GM12878 (cell line): ENCODE data around the gene KAZN. TPM values are rescaled to one million over a fixed set of nuclear protein-coding genes. Genes with fewer than 3 reads are reported as not detected.

Experiments
- ATAC-seq: fragments of 200-7000 bp; cut with Tn5 transposase; 3 replicates; pipeline ENCODE4 v1.9.1; 2020; ENCODE audit warnings: mild to moderate bottlenecking, moderate library complexity
- BruUV-seq: library from RNA; stranded (reverse); fragments of 400-500 nt; replicated peaks from 2 replicates; lab custom pipeline; 2021; lab: Mats Ljungman, UMichigan
- CTCF ChIA-PET: fragments of 300-600 bp; sonication (Branson Sonifier 250); formaldehyde crosslinking; extraction: SDS; loops from one replicate; lab custom pipeline; 2021; ENCODE audit warnings: inconsistent platforms; lab: Yijun Ruan, JAX
- POLR2A ChIA-PET: fragments of 350-600 bp; formaldehyde crosslinking; extraction: SDS; loops from one replicate; lab custom pipeline; 2021; ENCODE audit warnings: inconsistent platforms; lab: Charles Lee
- RAD21 ChIA-PET: fragments of 300-600 bp; sonication (Branson Sonifier 250); formaldehyde crosslinking; loops from one replicate; lab custom pipeline; 2023; ENCODE audit warnings: antibody characterized with exemption; ENCODE audit not compliant: unreplicated experiment; lab: Charles Lee
- SMC1A ChIA-PET: fragments of 300-600 bp; sonication (Branson Sonifier 250); formaldehyde crosslinking; loops from one replicate; lab custom pipeline; 2023; ENCODE audit not compliant: unreplicated experiment, uncharacterized antibody; lab: Charles Lee
- DNase-seq: peaks from one replicate; pipeline ENCODE4 v3.0.0-alpha.2; 2011; ENCODE audit warnings: low read depth, low spot score
- FAIRE-seq: peaks from 3 replicates; lab custom pipeline; 2011; peaks lifted over from hg19 to GRCh38; lab: Jason Lieb, UNC
- H2AFZ ChIP-seq: 2 replicates; pipeline ENCODE4 v1.6.0; 2011; ENCODE audit warnings: low read depth, low read length, control low read depth; ENCODE audit not compliant: control insufficient read depth
- H3K27ac ChIP-seq: 2 replicates; pipeline ENCODE4 v1.5.1; 2011; ENCODE audit warnings: control low read depth; ENCODE audit not compliant: control insufficient read depth, insufficient read depth
- H3K27me3 ChIP-seq, 2 experiments: replicated peaks in 1 of 2; 2 replicates each; pipeline versions ENCODE4 v1.6.0 to v1.6.1; 2011; ENCODE audit warnings: low read length in 1 of 2; ENCODE audit not compliant: control insufficient read depth in 2 of 2, insufficient read depth in 2 of 2
- H3K36me3 ChIP-seq, 2 experiments: 2 replicates each; pipeline ENCODE4 v1.5.1; 2011; ENCODE audit warnings: low read length in 1 of 2; ENCODE audit not compliant: control insufficient read depth in 2 of 2, insufficient read depth in 2 of 2
- H3K4me1 ChIP-seq: 2 replicates; pipeline ENCODE4 v1.6.1; 2011; ENCODE audit warnings: mild to moderate bottlenecking, low read length, moderate library complexity, mixed read lengths; ENCODE audit not compliant: control insufficient read depth, insufficient read depth
- H3K4me2 ChIP-seq: 2 replicates; pipeline ENCODE4 v1.6.0; 2011; ENCODE audit warnings: control low read depth; ENCODE audit not compliant: control insufficient read depth, insufficient read depth
- H3K4me3 ChIP-seq: fragments of 200-600 bp; sonication (generic); 2 replicates; pipeline ENCODE4 v1.5.1; 2016
- H3K79me2 ChIP-seq: 2 replicates; pipeline ENCODE4 v1.6.0; 2011; ENCODE audit warnings: low read length; ENCODE audit not compliant: control insufficient read depth, insufficient read depth
- H3K9ac ChIP-seq: 2 replicates; pipeline ENCODE4 v1.8.0; 2011; ENCODE audit warnings: low read length, control low read depth, mixed read lengths; ENCODE audit not compliant: control insufficient read depth, insufficient read depth
- H3K9me3 ChIP-seq: replicated peaks from 3 replicates; pipeline ENCODE4 v1.5.1; 2011; ENCODE audit warnings: mild to moderate bottlenecking, low read length; ENCODE audit not compliant: control insufficient read depth, insufficient read depth
- H4K20me1 ChIP-seq: 2 replicates; pipeline ENCODE4 v1.6.0; 2011; ENCODE audit not compliant: control insufficient read depth, insufficient read depth
- CBFB ChIP-seq: IDR thresholded peaks from 2 replicates; pipeline ENCODE4 v1.6.1; 2016; ENCODE audit warnings: antibody characterized with exemption, low read depth
- GABPA ChIP-seq: IDR thresholded peaks from 2 replicates; pipeline ENCODE4 v1.6.1; 2014; ENCODE audit warnings: antibody characterized with exemption, low read depth, mild to moderate bottlenecking, inconsistent platforms
- IRF4 ChIP-seq: IDR thresholded peaks from 2 replicates; pipeline ENCODE4 v1.6.1; 2011; ENCODE audit warnings: low read depth, low read length
- SMARCA5 ChIP-seq: fragments of 450-650 bp; IDR thresholded peaks from 2 replicates; pipeline ENCODE4 v1.6.1; 2017; ENCODE audit warnings: mild to moderate bottlenecking
- SUZ12 ChIP-seq: fragments of 200-600 bp; sonication (generic); IDR thresholded peaks from one replicate; pipeline ENCODE4 v1.6.1; 2018; ENCODE audit warnings: antibody characterized with exemption, mild to moderate bottlenecking; ENCODE audit not compliant: unreplicated experiment
- WGBS: methylation state at CpG from one replicate; pipeline ENCODE4 v1.1.6; 2016; ENCODE audit warnings: low lambda C conversion rate; ENCODE audit not compliant: insufficient replicate concordance, insufficient coverage; ENCODE audit errors: missing lambda C conversion rate; 5-methylcytosine and 5-hydroxymethylcytosine counted together
- in situ Hi-C: fragments of 300-500 bp; cut with MboI; formaldehyde crosslinking; loops from 9 replicates; pipeline ENCODE4 v1.14.3; 2018; ENCODE audit warnings: mixed read lengths
- intact Hi-C: fragments of 100-400 bp; cut with micrococcal nuclease; formaldehyde crosslinking; loops from one replicate; pipeline ENCODE4 v1.14.2; 2022; ENCODE audit not compliant: unreplicated experiment
- polyA plus RNA-seq, 11 experiments: library from polyadenylated mRNA; depleted of rRNA in 4 of 11; unstranded in 6 of 11; stranded (reverse) in 5 of 11; fragments of >200 nt; fragmentation: Nextera tagmentation in 4 of 11; fragmentation: Illumina TruSeq in 1 of 11; extraction: Ambion mirVana in 4 of 11; extraction: Trizol in 1 of 11; gene quantifications; 1 replicate in 1 of 11; 2 replicates in 10 of 11; pipeline versions ENCODE4 v1.2.1 to v1.2.3, GENCODE V29; 2011 to 2016; ENCODE audit warnings: inconsistent platforms in 2 of 11, missing spikeins in 2 of 11, low read depth in 1 of 11
- total RNA-seq, 4 experiments: library from RNA; depleted of rRNA in 3 of 4; stranded (reverse); fragments of >200 nt in 3 of 4; fragmentation: Illumina TruSeq in 1 of 4; extraction: Trizol in 1 of 4; gene quantifications; 2 replicates each; pipeline versions ENCODE4 v1.2.1 to v1.2.3, GENCODE V29; 2013 to 2021
- TF ChIP-seq, protein P1 (sequence below): fragments of 450-650 bp; IDR thresholded peaks from 2 replicates; pipeline ENCODE4 v1.6.1; 2016; ENCODE audit warnings: mild to moderate bottlenecking

The KAZN gene
- total and polyA plus RNA-seq, 10 of the 15 experiments (the other 5 are each of a cell fraction or from before 2014, with no cell fraction given), result 0.72 to 4.0 (median 1.2) TPM

- FAIRE-seq (no peak), DNase-seq (no peak), ATAC-seq (no peak)
- Histone ChIP-seq H2AFZ (no peak overlapping the region), H4K20me1 (no peaks in the 10 kb centered on the region), H3K9me3 (no peaks in the 10 kb centered on the region), H3K4me3 (no peak overlapping the region), H3K36me3 (no peaks in the 10 kb centered on the region), H3K27me3 (no peaks in the 10 kb centered on the region), H3K4me1 (no peaks in the 10 kb centered on the region), H3K4me2 (no peak overlapping the region), H3K79me2 (no peaks in the 10 kb centered on the region), H3K9ac (no peak overlapping the region), H3K27ac (no peak overlapping the region)
- intact Hi-C loops, result no loop called here
- no TSS peak for BruUV-seq
- SMC1A ChIA-PET, result no interaction called here
- 14% methylated on average over 4 of the region's 4 CpGs for WGBS
- in situ Hi-C loops, result no loop called here
- POLR2A ChIA-PET, result no interaction called here
- TF ChIP-seq, protein P1, sequence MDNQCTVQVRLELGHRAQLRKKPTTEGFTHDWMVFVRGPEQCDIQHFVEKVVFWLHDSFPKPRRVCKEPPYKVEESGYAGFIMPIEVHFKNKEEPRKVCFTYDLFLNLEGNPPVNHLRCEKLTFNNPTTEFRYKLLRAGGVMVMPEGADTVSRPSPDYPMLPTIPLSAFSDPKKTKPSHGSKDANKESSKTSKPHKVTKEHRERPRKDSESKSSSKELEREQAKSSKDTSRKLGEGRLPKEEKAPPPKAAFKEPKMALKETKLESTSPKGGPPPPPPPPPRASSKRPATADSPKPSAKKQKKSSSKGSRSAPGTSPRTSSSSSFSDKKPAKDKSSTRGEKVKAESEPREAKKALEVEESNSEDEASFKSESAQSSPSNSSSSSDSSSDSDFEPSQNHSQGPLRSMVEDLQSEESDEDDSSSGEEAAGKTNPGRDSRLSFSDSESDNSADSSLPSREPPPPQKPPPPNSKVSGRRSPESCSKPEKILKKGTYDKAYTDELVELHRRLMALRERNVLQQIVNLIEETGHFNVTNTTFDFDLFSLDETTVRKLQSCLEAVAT, result no peak
- TF ChIP-seq IRF4 (no peak), GABPA (no peak), SUZ12 (no peak), SMARCA5 (no peak), CBFB (no peak)
- CTCF ChIA-PET, result no interaction called here
- RAD21 ChIA-PET, result interaction anchor here (0.6 kb wide), 1 partner anchor 136 kb away, joined by 3 read pairs; no protein-coding TSS in a partner anchor
These were observed 357.5 kb downstream of the KAZN start for GRCh38 chr1:14955976-14956375.

DNA sequence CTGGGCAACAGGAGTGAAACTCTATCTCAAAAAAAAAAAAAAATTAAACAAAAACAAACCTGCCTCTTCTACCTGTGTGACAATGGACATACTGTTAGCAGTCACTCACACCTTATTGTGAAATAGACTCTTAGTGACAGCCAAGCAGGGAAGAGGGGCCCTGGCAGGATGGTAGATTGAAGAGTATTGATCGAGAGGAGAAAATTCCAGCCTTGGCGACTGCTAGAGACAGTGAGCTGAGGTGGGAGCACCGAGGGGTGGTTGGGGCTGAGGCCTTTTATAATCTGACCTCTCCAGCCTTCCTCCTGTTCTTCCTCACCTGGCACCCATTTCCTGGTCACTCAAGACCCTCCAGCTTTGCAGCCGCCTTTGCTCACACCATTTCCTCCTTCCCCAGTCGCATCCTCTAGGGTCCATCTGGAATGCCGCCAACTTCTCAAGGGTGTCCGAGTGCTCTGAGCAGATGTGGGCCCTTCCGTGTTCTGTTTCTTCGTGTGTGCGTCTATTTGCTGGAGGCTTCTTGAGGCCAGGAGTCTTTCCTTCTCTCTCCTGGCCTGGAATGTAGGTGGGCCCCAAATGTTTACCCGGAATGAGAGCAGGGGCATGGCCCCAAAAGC, 358.2 kb downstream of the KAZN start:
- H3K4me2 ChIP-seq, result no peak overlapping the region
- TF ChIP-seq CBFB, result no peak
- no peaks in the 10 kb centered on the region for H3K36me3 ChIP-seq
- no peaks in the 10 kb centered on the region for H3K9me3 ChIP-seq
- BruUV-seq, result no TSS peak
- no peak overlapping the region for H2AFZ ChIP-seq
- no peak overlapping the region for H3K4me3 ChIP-seq
- H4K20me1 ChIP-seq, result no peaks in the 10 kb centered on the region
- RAD21 ChIA-PET, result interaction anchor here (0.6 kb wide), 1 partner anchor 136 kb away, joined by 3 read pairs; no protein-coding TSS in a partner anchor
- H3K27ac ChIP-seq, result no peak overlapping the region
- POLR2A ChIA-PET, result no interaction called here
- no peak overlapping the region for H3K9ac ChIP-seq
- SMC1A ChIA-PET, result no interaction called here
- no peaks in the 10 kb centered on the region for H3K79me2 ChIP-seq
- intact Hi-C loops (no loop called here), in situ Hi-C loops (no loop called here)
- WGBS, result 66% methylated on average over 11 of the region's 11 CpGs
- no peak for ATAC-seq
- no peak for DNase-seq
- H3K4me1 ChIP-seq, result no peaks in the 10 kb centered on the region
- H3K27me3 ChIP-seq, result no peaks in the 10 kb centered on the region
- CTCF ChIA-PET, result no interaction called here
- FAIRE-seq, result no peak
